Renal cortex interstitium (tissue), 11 donors: Measurements from ENCODE around the gene CLDN16. TPM values are rescaled to one million over a fixed set of nuclear protein-coding genes. Genes with fewer than 3 reads are reported as not detected.

Experiments used
- DNase-seq, 11 donors: peaks; one replicate each; pipeline ENCODE4 v3.0.0-alpha.2; 2013; ENCODE audit warnings: low read depth in 9 of 11, low spot score in 4 of 11; ENCODE audit errors: extremely low read depth in 1 of 11
- polyA plus RNA-seq, 3 donors: library from polyadenylated mRNA; unstranded; fragments of 120-200 nt; gene quantifications; one replicate each; pipeline ENCODE4 v1.2.1, GENCODE V29; 2013; ENCODE audit not compliant: insufficient read length in 3 of 3

CLDN16 gene
- polyA plus RNA-seq, 3 donors: 31.9 to 35.9 (median 35.2) TPM

GRCh38 chr3:190424478-190425439 lies 36.8 kb downstream of the CLDN16 start:
- peak in 10 of 11 donors; percentile 18 to 57 (median 34) for DNase-seq

- DNase-seq: no peak
Observed at GRCh38 chr3:190425833-190426232, 37.9 kb downstream of the CLDN16 start.

GRCh38 chr3:190426806-190427507 lies 39.0 kb downstream of the CLDN16 start:
- DNase-seq: no peak

- no peak for DNase-seq
Observed at GRCh38 chr3:190429681-190430080, 41.7 kb downstream of the CLDN16 start.

GRCh38 chr3:190430906-190431305 lies 42.9 kb downstream of the CLDN16 start:
- no peak for DNase-seq

GRCh38 chr3:190432216-190432615 lies 44.3 kb downstream of the CLDN16 start:
- no peak for DNase-seq

- no peak for DNase-seq
Observed at GRCh38 chr3:190433626-190434025, 45.7 kb downstream of the CLDN16 start.

GRCh38 chr3:190435618-190436017 lies 47.7 kb downstream of the CLDN16 start:
- no peak for DNase-seq

- DNase-seq: no peak
Observed at GRCh38 chr3:190436331-190436730, 48.4 kb downstream of the CLDN16 start.

GRCh38 chr3:190442240-190442639 lies 54.3 kb downstream of the CLDN16 start:
- DNase-seq: no peak

GRCh38 chr3:190443257-190443656 lies 55.3 kb downstream of the CLDN16 start:
- no peak for DNase-seq

- DNase-seq: no peak
Observed at GRCh38 chr3:190444006-190444405, 56.0 kb downstream of the CLDN16 start.

GRCh38 chr3:190444576-190445145 lies 56.7 kb downstream of the CLDN16 start:
- no peak for DNase-seq

- DNase-seq: no peak
Observed at GRCh38 chr3:190446573-190447279, 58.8 kb downstream of the CLDN16 start.

- DNase-seq: no peak
Observed at GRCh38 chr3:190448256-190448655, 60.3 kb downstream of the CLDN16 start.

- no peak for DNase-seq
Observed at GRCh38 chr3:190449801-190450200, 61.8 kb downstream of the CLDN16 start, which contains the start of gene TMEM207. TMEM207 (minus strand) TSS chr3:190449901; CDS start chr3:190449809, 92 bp downstream.

- peak in 3 of 11 donors; percentile 10 to 54 (median 37) for DNase-seq
Observed at GRCh38 chr3:190455828-190456227, 67.9 kb downstream of the CLDN16 start.

- no peak for DNase-seq
Observed at GRCh38 chr3:190456770-190457169, 68.8 kb downstream of the CLDN16 start.

GRCh38 chr3:190458040-190458439 lies 70.1 kb downstream of the CLDN16 start:
- peak in 1 of 11 donors; percentile 18 for DNase-seq
